HG03139 (cell line): Measurements from ENCODE around the gene SAP30L.

Experiments used
- ATAC-seq: cut with Tn5 transposase; IDR thresholded peaks from one replicate; pipeline ENCODE4 v1.9.1; 2021; ENCODE audit not compliant: unreplicated experiment

SAP30L gene

DNA sequence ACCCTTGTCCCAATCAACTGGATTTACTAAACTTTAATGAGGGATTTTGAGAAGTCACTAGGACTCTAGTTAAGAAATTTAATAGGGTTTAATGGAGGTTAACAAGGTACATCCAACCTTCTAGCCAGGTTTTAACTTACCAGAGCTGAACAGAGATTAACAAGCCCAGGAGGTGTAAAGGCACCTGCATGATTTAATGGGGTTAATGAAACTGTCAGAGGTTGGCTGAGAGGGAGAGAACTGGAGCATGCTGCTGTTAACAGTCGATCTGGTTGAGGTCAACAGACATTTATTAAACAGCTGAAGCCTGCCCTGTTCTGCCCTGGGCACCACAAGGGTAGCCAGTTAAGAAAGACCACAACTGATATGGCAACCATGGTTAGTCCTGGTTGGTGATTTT lies 18.6 kb downstream of the SAP30L start:
- no peak for ATAC-seq

DNA sequence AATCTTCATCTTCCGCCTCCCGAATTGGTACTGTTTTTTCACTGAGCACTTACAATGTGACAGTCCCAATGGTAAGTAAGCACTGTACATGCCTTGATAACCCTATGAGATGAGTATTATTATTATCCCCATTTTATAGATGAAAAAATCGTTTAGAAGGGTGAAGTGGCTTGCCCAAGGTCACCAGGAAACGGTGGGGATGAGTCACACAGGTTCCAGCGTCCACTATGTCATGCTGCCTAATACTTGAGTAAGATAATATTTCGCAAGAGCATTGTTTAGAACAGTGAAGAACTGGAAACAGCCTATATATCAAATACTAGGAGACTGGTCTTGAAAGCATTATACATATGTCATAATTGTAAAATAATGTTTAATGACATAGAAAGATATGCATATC lies 19.4 kb downstream of the SAP30L start:
- ATAC-seq: no peak

DNA sequence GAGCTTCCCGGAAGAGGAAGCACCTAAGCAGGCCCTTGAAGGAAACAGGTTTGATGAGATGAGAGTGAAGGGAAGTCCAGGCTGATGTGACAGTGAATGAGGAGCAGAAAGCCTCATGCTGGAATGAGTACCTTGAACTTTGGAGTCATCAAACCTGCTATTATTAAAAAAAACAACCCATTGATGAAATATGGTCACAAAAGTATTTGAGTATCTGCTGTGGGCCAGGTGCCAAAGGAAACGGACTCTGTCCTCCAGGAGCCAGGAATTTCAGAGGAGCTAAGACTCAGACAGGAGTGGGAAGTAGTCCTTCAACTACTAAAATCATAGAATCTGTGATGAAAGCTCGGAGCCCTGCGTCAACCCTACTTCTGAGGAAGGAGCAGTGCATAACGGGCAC lies 20.4 kb downstream of the SAP30L start:
- no peak for ATAC-seq

DNA sequence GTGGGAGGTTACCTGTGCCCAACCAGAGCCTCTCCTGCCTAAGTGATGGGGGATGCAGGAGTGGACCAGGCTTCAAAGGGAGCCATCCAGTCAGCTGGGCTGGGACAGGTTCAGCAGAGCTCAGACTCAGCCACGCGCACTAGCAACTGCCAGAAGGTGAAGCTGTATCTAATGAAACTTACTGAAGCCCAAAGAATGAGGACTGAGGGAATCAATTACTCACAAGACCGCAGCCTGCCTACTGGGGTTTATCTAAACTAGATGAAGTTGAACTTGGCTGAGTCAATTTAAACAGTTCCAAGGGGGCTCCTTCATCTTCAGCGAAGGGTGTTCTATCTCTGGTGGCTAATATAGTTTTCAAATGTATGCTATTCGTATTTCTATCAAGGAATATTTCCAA lies 20.9 kb downstream of the SAP30L start:
- no peak for ATAC-seq

DNA sequence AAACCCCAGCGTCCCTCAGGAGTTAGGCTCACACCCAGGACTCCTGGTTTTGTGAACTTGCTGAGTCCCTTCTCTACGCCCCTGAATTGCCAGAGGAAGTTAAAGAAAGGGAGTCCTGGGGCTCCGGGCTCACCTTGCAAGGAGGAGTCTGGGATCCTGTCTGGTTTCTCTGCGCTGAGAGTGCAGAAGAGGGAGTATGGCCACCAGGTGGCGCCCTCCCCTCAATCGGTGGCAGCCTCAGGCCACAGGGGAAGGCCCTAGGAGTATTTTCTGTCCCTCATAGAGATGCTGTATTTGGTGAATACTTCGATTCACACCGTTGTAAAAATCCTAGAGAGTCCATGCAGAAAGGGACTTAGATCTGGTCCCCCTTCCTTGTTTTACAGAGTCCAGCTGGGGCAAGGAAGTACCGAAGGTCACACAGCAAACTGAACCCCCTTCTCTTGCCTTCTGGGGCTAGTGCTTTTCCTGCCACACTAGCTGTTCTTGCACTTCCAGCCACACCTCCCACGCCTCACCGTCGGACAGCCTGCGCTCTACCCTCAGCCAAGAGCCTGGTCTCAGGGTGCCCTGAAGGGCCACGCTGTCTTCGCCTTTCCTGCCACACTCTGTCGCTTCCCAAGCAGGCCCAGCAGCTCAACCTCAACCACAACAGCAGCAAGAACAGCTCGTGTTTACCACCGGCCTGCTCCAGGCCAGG lies 22.0 kb downstream of the SAP30L start:
- ATAC-seq: peak; percentile 84

DNA sequence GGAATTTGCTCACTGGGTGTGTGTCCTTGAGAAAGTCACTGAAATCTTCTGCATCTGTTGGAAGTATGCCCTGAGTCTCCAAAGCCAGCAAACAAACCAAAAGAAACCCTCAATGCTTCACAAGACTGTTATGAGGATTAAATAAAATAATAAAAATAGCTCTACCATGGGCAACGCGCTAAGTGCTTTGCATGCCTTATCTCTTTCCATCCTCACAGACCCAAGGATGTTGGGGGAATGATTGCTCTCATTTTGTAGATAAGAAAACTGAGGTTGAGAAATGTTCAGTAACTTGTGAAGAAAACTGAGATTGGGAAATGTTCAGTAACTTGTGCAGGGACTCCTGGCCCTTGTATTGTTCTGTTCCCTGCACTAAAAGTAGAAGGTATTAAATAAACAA lies 24.3 kb downstream of the SAP30L start:
- ATAC-seq: no peak

GRCh38 chr5:154470947-154471870 lies 25.4 kb downstream of the SAP30L start:
- ATAC-seq: no peak

GRCh38 chr5:154472871-154473580 lies 27.2 kb downstream of the SAP30L start:
- no peak for ATAC-seq

GRCh38 chr5:154473581-154474283 lies 27.9 kb downstream of the SAP30L start:
- ATAC-seq: no peak

DNA sequence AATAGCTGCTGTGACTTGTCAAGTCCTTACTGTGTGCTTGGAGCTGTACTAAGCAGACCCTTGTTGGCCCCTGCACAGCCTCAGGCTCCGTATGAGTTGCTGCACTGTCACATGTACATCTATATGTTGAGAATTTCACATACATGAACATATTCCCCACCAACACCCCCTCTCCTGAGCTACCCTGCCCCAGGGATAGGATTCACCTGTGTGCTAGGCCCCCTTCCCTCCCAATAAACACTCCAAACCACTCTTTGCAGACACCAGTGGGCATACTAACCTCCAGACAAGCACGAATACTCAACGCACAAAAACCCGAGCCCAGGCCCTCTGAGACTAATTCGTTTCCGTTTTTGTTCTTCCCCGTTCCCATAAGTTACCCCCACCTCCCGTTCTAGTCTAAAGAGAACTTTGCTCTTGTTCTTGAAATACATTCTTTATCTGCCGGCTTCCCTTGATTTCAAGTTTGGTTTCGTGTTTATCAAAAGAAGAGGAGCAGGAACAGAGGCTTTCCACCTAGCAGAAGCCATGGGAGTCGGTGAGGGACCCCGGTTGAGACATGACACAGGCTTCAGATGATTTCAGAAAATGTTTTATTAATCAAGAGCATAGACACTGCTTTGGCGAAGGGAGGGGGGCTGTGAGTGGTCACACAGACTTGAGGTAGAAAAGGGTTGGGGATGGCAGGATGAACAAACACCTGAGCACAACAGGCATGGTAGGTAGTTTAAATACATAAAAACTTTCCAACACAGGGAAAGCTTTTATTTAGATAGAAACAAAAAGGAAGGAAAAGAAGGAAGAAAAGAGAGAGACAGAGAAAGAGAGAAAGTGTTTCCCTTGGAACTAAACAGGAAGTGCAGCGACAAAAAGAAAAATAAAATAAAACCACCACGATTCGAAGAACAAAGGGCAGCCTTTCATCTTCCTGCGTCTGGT lies 28.9 kb downstream of the SAP30L start:
- no peak for ATAC-seq

GRCh38 chr5:154475591-154476353 lies 30.0 kb downstream of the SAP30L start:
- no peak for ATAC-seq

DNA sequence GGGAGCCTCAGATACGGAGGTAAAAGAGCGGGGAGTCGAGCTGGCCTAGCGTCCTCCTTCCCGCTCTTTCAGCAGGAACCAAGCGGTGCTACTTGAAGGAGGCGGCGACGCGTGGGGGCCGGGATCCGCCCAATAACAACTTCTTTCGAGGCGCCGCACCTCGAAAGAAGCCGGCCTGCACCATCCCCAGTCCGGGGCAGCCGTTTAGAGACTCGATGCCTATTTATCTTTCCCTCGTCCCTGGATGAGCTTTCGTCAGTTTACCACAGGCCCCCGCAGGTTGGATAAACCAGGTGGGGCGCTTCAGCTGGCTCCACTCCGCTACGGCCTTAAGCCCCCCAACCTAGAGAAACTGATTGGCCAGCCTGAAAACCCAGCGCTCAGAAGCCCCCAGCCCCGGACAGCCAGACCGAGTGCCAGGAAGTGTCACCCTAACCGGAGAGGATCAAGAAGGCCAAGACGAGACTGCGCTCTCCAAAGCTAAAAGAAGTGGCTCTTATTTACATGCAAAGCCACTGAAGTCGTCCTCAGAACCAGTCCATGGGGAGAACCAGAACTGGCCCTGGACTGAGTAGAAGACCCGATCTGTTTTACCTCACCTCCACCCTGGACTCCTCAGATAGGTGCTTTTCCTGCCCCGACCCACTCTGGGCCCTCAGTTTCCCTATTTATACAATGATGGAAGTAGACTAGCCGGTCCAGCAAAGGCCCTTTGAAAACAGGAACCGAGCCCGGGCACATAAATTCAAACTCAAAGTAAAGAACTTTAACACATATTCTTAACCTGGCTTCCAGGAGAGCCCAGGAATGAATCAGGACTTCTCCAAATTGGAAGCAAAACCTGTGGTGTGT lies 30.8 kb downstream of the SAP30L start:
- ATAC-seq: no peak

GRCh38 chr5:154477382-154478223 lies 31.8 kb downstream of the SAP30L start:
- no peak for ATAC-seq

DNA sequence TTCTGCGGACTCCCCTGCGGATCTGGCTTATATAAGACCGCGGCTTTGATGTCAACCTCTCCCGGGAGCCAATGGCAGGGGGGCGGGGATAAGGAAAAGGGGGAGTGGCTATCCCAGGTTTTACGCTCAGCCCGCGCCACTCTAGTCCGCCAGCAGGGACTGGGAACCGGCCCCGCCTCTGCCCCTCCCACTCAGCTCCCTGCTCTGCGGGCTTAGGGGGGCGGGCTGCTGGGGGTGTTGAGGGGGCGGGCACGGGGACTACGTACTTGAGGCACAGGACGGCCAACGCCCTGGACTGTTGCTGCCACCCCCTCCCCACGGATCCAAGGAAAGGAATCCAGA lies 32.4 kb downstream of the SAP30L start, which contains the start of gene HAND1:
Gene HAND1, minus strand, starts transcription at position 4 of the 342 bp plus-strand sequence. CDS start 219 bp downstream, outside the sequence.
- ATAC-seq: no peak

- no peak for ATAC-seq
These were observed 33.0 kb downstream of the SAP30L start for GRCh38 chr5:154478752-154479159.

- no peak for ATAC-seq
These were observed 33.6 kb downstream of the SAP30L start for GRCh38 chr5:154479160-154479943.
